ENCODE data around the gene ATP10A.

ATP10A gene

DNA sequence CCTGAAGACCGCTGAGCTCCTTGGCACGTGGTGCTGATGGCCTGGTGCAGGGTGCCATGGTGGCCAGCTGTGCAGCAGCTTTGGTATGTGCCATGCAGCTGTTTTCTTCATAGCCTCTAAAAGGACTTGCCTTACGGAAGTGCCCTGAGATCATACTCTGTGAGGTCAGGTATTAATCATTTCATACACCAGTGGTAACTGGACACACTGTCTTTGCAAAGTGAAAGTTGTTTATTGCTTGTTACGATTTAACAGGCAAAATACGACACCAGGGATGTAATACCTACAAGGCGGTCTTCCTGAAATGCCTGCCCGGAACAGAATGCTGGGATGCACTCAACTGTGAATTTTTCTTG, 184.6 kb downstream of the ATP10A start:
- Histone ChIP-seq H3K27me3 (ENCODE audit: insufficient read depth, low read length) (no peaks in the 10 kb centered on the region), H3K18ac (ENCODE audit: low read length) (no peak overlapping the region), H3K27ac (ENCODE audit: low read depth, low read length) (no peak overlapping the region), H4K12ac (ENCODE audit: low read depth, low read length) (no peak overlapping the region), H2BK120ac (ENCODE audit: insufficient read depth, low read length, poor library complexity) (no peak overlapping the region), H4K8ac (ENCODE audit: low read depth, low read length) (no peak overlapping the region), H2AK5ac (ENCODE audit: low read length) (no peak overlapping the region), H3K4me2 (ENCODE audit: low read length) (no peak overlapping the region), H3K36me3 (ENCODE audit: control insufficient read depth in 1 of 2, insufficient read depth in 2 of 2, low read length in 2 of 2) (no peaks in the 10 kb centered on the region), H3K4me1 (ENCODE audit: control insufficient read depth in 1 of 2, insufficient read depth in 2 of 2, low read length in 2 of 2) (peaks cover 0 to 3% of the 10 kb centered on the region in 2 experiments), H2AFZ (ENCODE audit: insufficient read depth, low read length, poor library complexity) (no peak overlapping the region), H3K79me1 (ENCODE audit: low read length) (no peaks in the 10 kb centered on the region), H2BK12ac (ENCODE audit: low read length) (no peak overlapping the region), H3K9ac (ENCODE audit: low read length) (no peak overlapping the region), H3K23ac (ENCODE audit: low read length) (no peak overlapping the region), H3K9me3 (ENCODE audit: insufficient read depth, low read depth, low read length) (no peaks in the 10 kb centered on the region), H3K4ac (ENCODE audit: low read depth, low read length) (no peak overlapping the region), H3K79me2 (ENCODE audit: control insufficient read depth, insufficient read depth, low read length, poor library complexity) (no peaks in the 10 kb centered on the region), H2BK5ac (ENCODE audit: low read depth, low read length, poor library complexity) (no peak overlapping the region), H3K14ac (ENCODE audit: low read length) (no peak overlapping the region), H3K4me3 (ENCODE audit: low read depth, low read length) (no peak overlapping the region), H4K91ac (ENCODE audit: low read depth, low read length) (no peak overlapping the region)
- no CpG with 5 or more reads among the region's 7 CpGs for WGBS (ENCODE audit: extremely low coverage, insufficient coverage, insufficient read length)
- no peak for DNase-seq

- Histone ChIP-seq H3K27me3 (ENCODE audit: insufficient read depth, low read length) (no peaks in the 10 kb centered on the region), H2BK5ac (ENCODE audit: low read depth, low read length, poor library complexity) (no peak overlapping the region), H4K12ac (ENCODE audit: low read depth, low read length) (no peak overlapping the region)
These were observed 185.2 kb downstream of the ATP10A start for GRCh38 chr15:25677719-25678499.

GRCh38 chr15:25676070-25676469, 187.1 kb downstream of the ATP10A start:
- no peaks in the 10 kb centered on the region for H3K79me2 ChIP-seq (ENCODE audit: control insufficient read depth, insufficient read depth, low read length, poor library complexity)

More at GRCh38 chr15:25677719-25678499, 185.2 kb downstream of the ATP10A start:
- no peaks in the 10 kb centered on the region for H3K36me3 ChIP-seq (ENCODE audit: control insufficient read depth in 1 of 2, insufficient read depth in 2 of 2, low read length in 2 of 2)
- no peak overlapping the region for H3K14ac ChIP-seq (ENCODE audit: low read length)
- no peak overlapping the region for H3K23ac ChIP-seq (ENCODE audit: low read length)
- H3K18ac ChIP-seq (ENCODE audit: low read length), result no peak overlapping the region
- no peak overlapping the region for H3K4me2 ChIP-seq (ENCODE audit: low read length)
- peaks cover 0 to 3% of the 10 kb centered on the region in 2 experiments for H3K4me1 ChIP-seq (ENCODE audit: control insufficient read depth in 1 of 2, insufficient read depth in 2 of 2, low read length in 2 of 2)
- no peak overlapping the region for H2BK12ac ChIP-seq (ENCODE audit: low read length)
- H3K4me3 ChIP-seq (ENCODE audit: low read depth, low read length), result no peak overlapping the region
- H3K27ac ChIP-seq (ENCODE audit: low read depth, low read length), result no peak overlapping the region
- H3K4ac ChIP-seq (ENCODE audit: low read depth, low read length), result no peak overlapping the region
- H3K79me1 ChIP-seq (ENCODE audit: low read length), result no peaks in the 10 kb centered on the region
- no peak overlapping the region for H4K91ac ChIP-seq (ENCODE audit: low read depth, low read length)
- DNase-seq, result no peak
- no CpG with 5 or more reads among the region's 9 CpGs for WGBS (ENCODE audit: extremely low coverage, insufficient coverage, insufficient read length)
- no peak overlapping the region for H2BK120ac ChIP-seq (ENCODE audit: insufficient read depth, low read length, poor library complexity)
- H2AFZ ChIP-seq (ENCODE audit: insufficient read depth, low read length, poor library complexity), result no peak overlapping the region
- H3K79me2 ChIP-seq (ENCODE audit: control insufficient read depth, insufficient read depth, low read length, poor library complexity), result no peaks in the 10 kb centered on the region
- no peak overlapping the region for H2AK5ac ChIP-seq (ENCODE audit: low read length)
- no peaks in the 10 kb centered on the region for H3K9me3 ChIP-seq (ENCODE audit: insufficient read depth, low read depth, low read length)
- no peak overlapping the region for H3K9ac ChIP-seq (ENCODE audit: low read length)
- no peak overlapping the region for H4K8ac ChIP-seq (ENCODE audit: low read depth, low read length)

GRCh38 chr15:25675396-25675795, 187.7 kb downstream of the ATP10A start:
- H3K4ac ChIP-seq (ENCODE audit: low read depth, low read length), result no peak overlapping the region
- H3K18ac ChIP-seq (ENCODE audit: low read length), result no peak overlapping the region
- no CpG with 5 or more reads among the region's 8 CpGs for WGBS (ENCODE audit: extremely low coverage, insufficient coverage, insufficient read length)
- H3K23ac ChIP-seq (ENCODE audit: low read length), result no peak overlapping the region
- H2BK12ac ChIP-seq (ENCODE audit: low read length), result no peak overlapping the region
- no peak overlapping the region for H4K91ac ChIP-seq (ENCODE audit: low read depth, low read length)
- H3K14ac ChIP-seq (ENCODE audit: low read length), result no peak overlapping the region
- no peak overlapping the region for H2AK5ac ChIP-seq (ENCODE audit: low read length)
- no peak overlapping the region for H4K8ac ChIP-seq (ENCODE audit: low read depth, low read length)
- no peaks in the 10 kb centered on the region for H3K79me2 ChIP-seq (ENCODE audit: control insufficient read depth, insufficient read depth, low read length, poor library complexity)
- H3K4me1 ChIP-seq (ENCODE audit: control insufficient read depth in 1 of 2, insufficient read depth in 2 of 2, low read length in 2 of 2), result peaks cover 3 to 10% of the 10 kb centered on the region in 2 experiments
- no peak overlapping the region for H3K27ac ChIP-seq (ENCODE audit: low read depth, low read length)
- H4K12ac ChIP-seq (ENCODE audit: low read depth, low read length), result no peak overlapping the region
- H3K79me1 ChIP-seq (ENCODE audit: low read length), result peaks cover 2% of the 10 kb centered on the region
- H3K9me3 ChIP-seq (ENCODE audit: insufficient read depth, low read depth, low read length), result no peaks in the 10 kb centered on the region
- no peaks in the 10 kb centered on the region for H3K27me3 ChIP-seq (ENCODE audit: insufficient read depth, low read length)
- H3K4me3 ChIP-seq (ENCODE audit: low read depth, low read length), result no peak overlapping the region
- H3K9ac ChIP-seq (ENCODE audit: low read length), result no peak overlapping the region
- no peak overlapping the region for H3K4me2 ChIP-seq (ENCODE audit: low read length)
- H2BK5ac ChIP-seq (ENCODE audit: low read depth, low read length, poor library complexity), result no peak overlapping the region
- no peak overlapping the region for H2AFZ ChIP-seq (ENCODE audit: insufficient read depth, low read length, poor library complexity)
- DNase-seq, result no peak
- no peak overlapping the region for H2BK120ac ChIP-seq (ENCODE audit: insufficient read depth, low read length, poor library complexity)
- no peaks in the 10 kb centered on the region for H3K36me3 ChIP-seq (ENCODE audit: control insufficient read depth in 1 of 2, insufficient read depth in 2 of 2, low read length in 2 of 2)

More at GRCh38 chr15:25676070-25676469, 187.1 kb downstream of the ATP10A start:
- Histone ChIP-seq H2AFZ (ENCODE audit: insufficient read depth, low read length, poor library complexity) (no peak overlapping the region), H3K4ac (ENCODE audit: low read depth, low read length) (no peak overlapping the region), H3K9ac (ENCODE audit: low read length) (no peak overlapping the region), H2BK12ac (ENCODE audit: low read length) (no peak overlapping the region), H3K27ac (ENCODE audit: low read depth, low read length) (no peak overlapping the region), H3K4me3 (ENCODE audit: low read depth, low read length) (no peak overlapping the region), H3K18ac (ENCODE audit: low read length) (no peak overlapping the region), H3K9me3 (ENCODE audit: insufficient read depth, low read depth, low read length) (no peaks in the 10 kb centered on the region), H4K8ac (ENCODE audit: low read depth, low read length) (no peak overlapping the region), H3K23ac (ENCODE audit: low read length) (no peak overlapping the region), H4K91ac (ENCODE audit: low read depth, low read length) (no peak overlapping the region), H2BK120ac (ENCODE audit: insufficient read depth, low read length, poor library complexity) (no peak overlapping the region), H3K27me3 (ENCODE audit: insufficient read depth, low read length) (no peaks in the 10 kb centered on the region), H3K36me3 (ENCODE audit: control insufficient read depth in 1 of 2, insufficient read depth in 2 of 2, low read length in 2 of 2) (no peaks in the 10 kb centered on the region), H3K79me1 (ENCODE audit: low read length) (peaks cover under 1% of the 10 kb centered on the region), H3K14ac (ENCODE audit: low read length) (no peak overlapping the region), H4K12ac (ENCODE audit: low read depth, low read length) (no peak overlapping the region), H2BK5ac (ENCODE audit: low read depth, low read length, poor library complexity) (no peak overlapping the region), H2AK5ac (ENCODE audit: low read length) (no peak overlapping the region), H3K4me1 (ENCODE audit: control insufficient read depth in 1 of 2, insufficient read depth in 2 of 2, low read length in 2 of 2) (peaks cover 3 to 9% of the 10 kb centered on the region in 2 experiments), H3K4me2 (ENCODE audit: low read length) (no peak overlapping the region)
- DNase-seq, result no peak
- WGBS (ENCODE audit: extremely low coverage, insufficient coverage, insufficient read length), result no CpG with 5 or more reads among the region's 8 CpGs
